Measurements from ENCODE around the gene SUGCT.
"Not testable (repeated sequence)": the region's sequence is repeated elsewhere in the genome, so short reads cannot be mapped to it uniquely, and the experiment has no call there.

Gene SUGCT

DNA sequence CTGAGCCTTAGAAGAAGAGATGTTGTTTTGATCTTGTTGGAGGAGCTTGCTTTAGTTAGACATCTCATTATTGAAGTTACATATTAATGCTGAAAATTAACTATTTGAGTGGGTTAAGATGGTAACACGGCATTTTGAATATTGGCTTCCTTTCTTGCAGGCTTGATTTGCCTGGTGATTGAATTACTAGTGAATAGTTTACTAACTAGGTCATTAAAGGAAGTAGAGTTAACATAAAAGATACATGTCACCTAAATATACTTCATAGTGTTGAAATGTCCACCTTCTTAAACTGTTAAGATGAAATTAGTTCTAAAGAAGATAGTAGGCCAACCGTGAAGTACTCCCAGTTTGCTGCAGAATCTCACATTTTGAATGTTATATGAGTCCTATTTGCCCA is 18.9 kb upstream of the SUGCT start:
- Histone ChIP-seq H3K4me2 (ENCODE audit: low read length) (no peak overlapping the region), H3K36me3 (ENCODE audit: insufficient read depth, low read length) (no peaks in the 10 kb centered on the region), H3K4me1 (ENCODE audit: control insufficient read depth, insufficient read depth, low read length) (no peaks in the 10 kb centered on the region), H3K9ac (ENCODE audit: low read depth, low read length) (no peak overlapping the region), H3K9me3 (replicated peaks; ENCODE audit: low read length) (no peaks in the 10 kb centered on the region), H3K27me3 (ENCODE audit: control insufficient read depth, insufficient read depth, low read length) (no peaks in the 10 kb centered on the region), H3K4me3 (ENCODE audit: low read length) (no peak overlapping the region)

DNA sequence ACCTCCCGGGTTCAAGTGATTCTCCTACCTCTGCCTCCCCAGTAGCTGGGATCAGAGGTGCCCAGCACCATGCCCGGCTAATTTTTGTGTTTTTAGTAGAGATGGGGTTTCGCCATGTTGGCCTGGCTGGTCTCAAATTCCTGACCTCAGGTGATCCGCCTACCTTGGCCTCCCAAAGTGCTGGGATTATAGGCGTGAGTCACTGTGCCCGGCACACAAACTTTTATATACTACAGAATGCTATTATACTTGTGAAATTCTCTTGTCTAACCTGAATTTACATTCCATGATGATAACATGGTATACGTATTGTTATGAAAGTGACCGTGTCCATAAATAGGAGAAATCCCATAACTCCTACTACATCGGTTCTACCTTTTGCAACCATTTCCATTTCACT is 17.6 kb upstream of the SUGCT start:
- not testable (repeated sequence) for H3K4me1 ChIP-seq (ENCODE audit: control insufficient read depth, insufficient read depth, low read length); H3K36me3 ChIP-seq (ENCODE audit: insufficient read depth, low read length); H3K4me3 ChIP-seq (ENCODE audit: low read length); H3K9ac ChIP-seq (ENCODE audit: low read depth, low read length); H3K9me3 ChIP-seq (replicated peaks; ENCODE audit: low read length); H3K27me3 ChIP-seq (ENCODE audit: control insufficient read depth, insufficient read depth, low read length); H3K4me2 ChIP-seq (ENCODE audit: low read length)

DNA sequence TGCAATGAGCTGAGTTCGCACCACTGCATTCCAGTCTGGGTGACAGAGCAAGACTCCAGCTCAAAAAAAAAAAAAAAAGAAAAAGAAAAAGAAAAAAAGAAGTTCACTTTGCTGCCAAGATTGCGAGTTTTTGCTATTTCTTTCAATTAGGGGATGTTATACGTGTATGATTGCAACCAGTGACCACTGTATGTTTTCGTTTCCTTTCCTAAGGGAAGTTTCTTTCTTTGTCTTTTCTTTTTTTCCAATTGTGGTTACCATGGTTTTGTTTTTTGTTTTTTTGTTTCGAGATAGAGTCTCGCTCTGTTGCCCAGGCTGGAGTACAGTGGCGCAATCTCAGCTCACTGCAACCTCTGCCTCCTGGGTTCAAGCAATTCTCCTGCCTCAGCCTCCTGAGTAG is 16.6 kb upstream of the SUGCT start:
- not testable (repeated sequence) for H3K4me2 ChIP-seq (ENCODE audit: low read length); H3K9ac ChIP-seq (ENCODE audit: low read depth, low read length); H3K9me3 ChIP-seq (replicated peaks; ENCODE audit: low read length); H3K4me1 ChIP-seq (ENCODE audit: control insufficient read depth, insufficient read depth, low read length); H3K36me3 ChIP-seq (ENCODE audit: insufficient read depth, low read length); H3K4me3 ChIP-seq (ENCODE audit: low read length); H3K27me3 ChIP-seq (ENCODE audit: control insufficient read depth, insufficient read depth, low read length)

DNA sequence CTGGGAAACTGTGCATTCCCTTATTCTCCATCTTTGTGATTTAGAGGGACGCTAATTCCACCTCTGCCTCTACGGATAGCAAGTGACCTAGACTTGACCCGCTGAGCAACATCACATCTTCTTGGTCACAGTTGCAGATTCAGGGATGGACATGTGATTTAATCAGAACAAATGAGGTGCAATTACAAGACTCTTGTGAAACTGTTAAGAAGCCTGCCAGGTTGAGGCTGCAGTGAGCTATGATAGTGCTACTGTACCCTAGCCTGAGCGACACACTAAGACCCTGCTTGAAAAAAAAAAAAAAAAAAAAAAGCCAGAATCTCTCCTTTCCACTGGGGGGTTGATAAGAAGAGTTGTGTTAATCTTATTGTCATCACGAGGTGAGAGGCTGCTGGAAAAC is 14.8 kb upstream of the SUGCT start:
- H3K4me2 ChIP-seq (ENCODE audit: low read length): no peak overlapping the region
- H3K9me3 ChIP-seq (replicated peaks; ENCODE audit: low read length): no peaks in the 10 kb centered on the region
- H3K27me3 ChIP-seq (ENCODE audit: control insufficient read depth, insufficient read depth, low read length): no peaks in the 10 kb centered on the region
- no peaks in the 10 kb centered on the region for H3K4me1 ChIP-seq (ENCODE audit: control insufficient read depth, insufficient read depth, low read length)
- H3K4me3 ChIP-seq (ENCODE audit: low read length): no peak overlapping the region
- no peaks in the 10 kb centered on the region for H3K36me3 ChIP-seq (ENCODE audit: insufficient read depth, low read length)
- no peak overlapping the region for H3K9ac ChIP-seq (ENCODE audit: low read depth, low read length)

DNA sequence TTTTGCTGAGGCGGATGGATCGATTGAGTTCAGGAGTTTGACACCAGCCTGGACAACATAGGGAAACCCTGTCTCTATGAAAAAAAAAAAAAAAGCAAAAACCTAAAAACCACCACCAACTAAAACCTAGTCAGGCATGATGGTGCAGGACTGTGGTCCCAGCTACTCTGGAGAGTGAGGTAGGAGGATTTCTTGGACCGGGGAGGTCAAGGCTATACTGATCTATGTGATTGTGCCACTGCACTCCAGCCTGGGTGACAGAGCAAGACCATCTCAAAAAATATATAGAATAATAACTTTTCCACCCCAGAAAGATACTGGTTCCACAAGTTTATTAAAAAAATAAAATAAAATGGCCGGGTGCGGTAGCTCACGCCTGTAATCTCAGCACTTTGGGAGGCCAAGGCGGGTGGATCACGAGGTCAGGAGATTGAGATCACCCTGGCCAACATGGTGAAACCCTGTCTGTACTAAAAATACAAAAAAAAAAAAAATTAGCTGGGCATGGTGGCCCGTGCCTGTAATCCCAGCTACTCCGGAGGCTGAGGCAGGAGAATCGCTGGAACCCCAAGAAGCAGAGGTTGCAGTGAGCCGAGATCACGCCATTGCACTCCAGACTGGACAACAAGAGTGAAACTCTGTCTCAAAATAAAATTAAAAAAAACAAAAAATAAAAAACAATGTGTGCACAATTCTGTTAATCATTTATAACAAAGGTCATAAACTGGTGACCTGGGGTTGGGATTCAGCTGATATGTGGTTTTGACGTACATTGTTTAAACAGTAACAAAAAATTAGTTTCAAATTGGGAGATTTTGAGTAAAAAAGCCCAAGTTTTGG is 12.5 kb upstream of the SUGCT start:
- not testable (repeated sequence) for H3K36me3 ChIP-seq (ENCODE audit: insufficient read depth, low read length); H3K4me3 ChIP-seq (ENCODE audit: low read length); H3K27me3 ChIP-seq (ENCODE audit: control insufficient read depth, insufficient read depth, low read length); H3K4me1 ChIP-seq (ENCODE audit: control insufficient read depth, insufficient read depth, low read length); H3K9ac ChIP-seq (ENCODE audit: low read depth, low read length); H3K4me2 ChIP-seq (ENCODE audit: low read length); H3K9me3 ChIP-seq (replicated peaks; ENCODE audit: low read length)

DNA sequence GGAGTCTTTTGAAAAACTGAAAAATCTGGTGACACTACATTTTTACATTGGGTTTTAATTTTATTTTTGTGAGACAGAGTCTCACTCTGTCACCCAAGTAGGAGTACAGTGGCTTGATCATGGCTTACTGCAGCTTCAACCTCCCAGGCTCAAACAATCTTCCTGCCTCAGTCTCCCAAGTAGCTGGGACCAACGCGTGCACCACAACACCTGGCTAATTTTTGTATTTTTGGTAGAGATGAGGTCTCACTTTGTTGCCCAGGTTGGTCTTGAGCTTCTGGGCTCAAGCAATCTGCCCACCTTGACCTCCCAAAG is 11.9 kb upstream of the SUGCT start:
- H3K36me3 ChIP-seq (ENCODE audit: insufficient read depth, low read length): no peaks in the 10 kb centered on the region
- no peaks in the 10 kb centered on the region for H3K27me3 ChIP-seq (ENCODE audit: control insufficient read depth, insufficient read depth, low read length)
- no peak overlapping the region for H3K9ac ChIP-seq (ENCODE audit: low read depth, low read length)
- no peaks in the 10 kb centered on the region for H3K4me1 ChIP-seq (ENCODE audit: control insufficient read depth, insufficient read depth, low read length)
- H3K4me2 ChIP-seq (ENCODE audit: low read length): no peak overlapping the region
- no peaks in the 10 kb centered on the region for H3K9me3 ChIP-seq (replicated peaks; ENCODE audit: low read length)
- no peak overlapping the region for H3K4me3 ChIP-seq (ENCODE audit: low read length)

DNA sequence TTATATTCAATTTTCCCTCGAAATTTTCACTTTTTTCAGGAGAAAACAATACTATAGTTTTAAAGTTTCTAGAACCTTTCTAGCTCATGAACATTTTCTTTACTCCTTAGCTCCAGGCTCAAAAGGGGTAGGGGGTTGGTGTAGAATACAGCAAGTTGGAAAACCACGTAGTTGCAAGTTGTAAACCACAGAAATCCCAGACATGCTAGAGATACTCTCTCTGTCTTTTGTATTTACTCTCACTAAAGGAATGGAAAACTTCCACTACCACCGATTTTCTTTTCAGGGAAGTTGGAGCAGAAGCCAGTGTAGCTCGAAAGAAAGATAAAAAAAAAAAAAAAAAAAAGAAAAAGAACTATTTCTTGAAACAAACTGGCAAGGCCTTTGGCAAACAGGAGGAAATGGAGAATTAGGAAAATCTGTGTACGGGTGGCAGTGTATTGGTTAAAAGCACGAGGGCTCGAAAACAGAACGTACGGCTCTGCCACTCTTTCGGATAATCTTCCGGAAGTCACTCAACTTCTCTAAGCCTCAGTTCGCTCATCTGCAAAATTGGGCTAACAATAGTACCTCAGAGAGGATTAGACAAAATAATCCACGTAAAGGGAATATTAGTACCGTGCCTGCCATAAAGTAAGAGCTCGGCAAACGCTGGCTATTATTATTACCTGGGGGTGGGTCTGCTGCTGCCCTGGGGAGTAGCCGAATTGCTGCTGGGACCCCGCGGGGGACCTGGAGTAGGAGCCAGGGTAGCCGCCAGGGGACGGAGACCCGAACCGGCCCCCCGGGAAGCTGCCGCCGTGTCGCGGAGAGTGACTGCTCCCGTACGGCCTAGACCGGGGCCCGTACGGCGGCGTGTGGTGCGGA is 1.0 kb upstream of the SUGCT start:
- Histone ChIP-seq H3K4me3 (ENCODE audit: low read length) (peak overlapping the region; percentile 84), H3K36me3 (ENCODE audit: insufficient read depth, low read length) (peaks cover 5% of the 10 kb centered on the region), H3K9ac (ENCODE audit: low read depth, low read length) (peak overlapping the region; percentile 99), H3K9me3 (replicated peaks; ENCODE audit: low read length) (no peaks in the 10 kb centered on the region), H3K27me3 (ENCODE audit: control insufficient read depth, insufficient read depth, low read length) (no peaks in the 10 kb centered on the region), H3K4me2 (ENCODE audit: low read length) (peak overlapping the region; percentile 96), H3K4me1 (ENCODE audit: control insufficient read depth, insufficient read depth, low read length) (peaks cover 11% of the 10 kb centered on the region)

DNA sequence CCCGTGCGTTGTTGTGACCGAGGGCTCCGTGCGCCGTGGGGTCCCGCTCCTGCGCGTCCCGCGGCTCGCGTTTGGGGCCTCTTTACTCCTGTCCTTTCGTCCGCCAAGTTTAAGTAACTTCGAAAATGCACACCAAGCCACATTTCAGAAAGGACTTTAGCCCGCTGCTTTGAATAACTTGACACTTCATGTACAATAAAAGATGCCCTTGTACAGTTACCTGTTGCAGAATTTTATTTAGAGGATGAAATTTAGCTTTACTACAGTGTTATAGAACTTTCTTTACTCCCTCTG is 459 bp downstream of the SUGCT start:
- H3K9ac ChIP-seq (ENCODE audit: low read depth, low read length): peak overlapping the region; percentile 99
- H3K4me2 ChIP-seq (ENCODE audit: low read length): peak overlapping the region; percentile 96
- H3K9me3 ChIP-seq (replicated peaks; ENCODE audit: low read length): no peaks in the 10 kb centered on the region
- peaks cover 11% of the 10 kb centered on the region for H3K4me1 ChIP-seq (ENCODE audit: control insufficient read depth, insufficient read depth, low read length)
- no peaks in the 10 kb centered on the region for H3K27me3 ChIP-seq (ENCODE audit: control insufficient read depth, insufficient read depth, low read length)
- H3K36me3 ChIP-seq (ENCODE audit: insufficient read depth, low read length): peaks cover 5% of the 10 kb centered on the region
- peak overlapping the region; percentile 84 for H3K4me3 ChIP-seq (ENCODE audit: low read length)

DNA sequence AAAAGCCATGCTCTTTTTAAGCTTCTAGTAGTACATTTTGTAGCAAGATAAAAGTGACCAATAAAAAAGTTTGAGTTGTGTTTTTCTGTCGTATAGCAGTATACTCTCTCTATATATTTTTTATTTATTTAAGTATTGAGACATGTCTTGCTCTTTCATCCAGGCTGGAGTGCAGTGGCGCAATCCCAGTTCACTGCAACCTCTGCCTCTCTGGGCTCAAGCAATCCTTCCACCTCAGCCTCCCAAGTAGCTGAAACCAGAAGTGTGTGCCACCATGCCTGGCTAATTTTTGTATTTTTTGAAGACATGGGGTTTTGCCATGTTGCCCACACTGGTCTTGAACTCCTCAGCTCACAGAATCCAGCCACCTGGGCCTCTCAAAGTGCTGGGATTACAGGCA is 2.8 kb downstream of the SUGCT start:
- Histone ChIP-seq H3K9me3 (replicated peaks; ENCODE audit: low read length) (no peaks in the 10 kb centered on the region), H3K27me3 (ENCODE audit: control insufficient read depth, insufficient read depth, low read length) (no peaks in the 10 kb centered on the region), H3K4me3 (ENCODE audit: low read length) (no peak overlapping the region)

DNA sequence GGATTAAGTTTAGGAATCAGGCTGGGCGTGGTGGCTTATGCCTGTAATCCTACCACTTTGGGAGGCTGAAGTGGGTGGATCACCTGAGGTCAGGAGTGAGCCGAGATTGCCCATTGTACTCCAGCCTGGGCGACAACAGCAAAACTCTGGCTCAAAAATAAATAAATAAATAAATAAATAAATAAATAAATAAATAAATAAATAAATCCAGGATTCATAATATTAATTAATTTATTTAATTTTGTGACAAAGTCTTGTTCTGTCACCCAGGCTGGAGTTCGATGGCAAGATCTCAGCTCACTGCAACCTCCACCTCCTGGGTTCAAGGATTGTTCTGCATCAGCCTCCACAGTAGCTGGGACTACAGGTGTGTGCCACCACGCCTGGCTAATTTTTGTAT is 4.2 kb downstream of the SUGCT start:
- no peak overlapping the region for H3K9ac ChIP-seq (ENCODE audit: low read depth, low read length)
- H3K4me3 ChIP-seq (ENCODE audit: low read length): no peak overlapping the region
- no peaks in the 10 kb centered on the region for H3K27me3 ChIP-seq (ENCODE audit: control insufficient read depth, insufficient read depth, low read length)
- no peak overlapping the region for H3K4me2 ChIP-seq (ENCODE audit: low read length)
- H3K4me1 ChIP-seq (ENCODE audit: control insufficient read depth, insufficient read depth, low read length): no peaks in the 10 kb centered on the region
- no peaks in the 10 kb centered on the region for H3K36me3 ChIP-seq (ENCODE audit: insufficient read depth, low read length)
- no peaks in the 10 kb centered on the region for H3K9me3 ChIP-seq (replicated peaks; ENCODE audit: low read length)

More for the DNA sequence above, 2.8 kb downstream of the SUGCT start:
- Histone ChIP-seq H3K36me3 (ENCODE audit: insufficient read depth, low read length) (no peaks in the 10 kb centered on the region), H3K4me1 (ENCODE audit: control insufficient read depth, insufficient read depth, low read length) (peaks cover 6% of the 10 kb centered on the region), H3K9ac (ENCODE audit: low read depth, low read length) (no peak overlapping the region), H3K4me2 (ENCODE audit: low read length) (no peak overlapping the region)

DNA sequence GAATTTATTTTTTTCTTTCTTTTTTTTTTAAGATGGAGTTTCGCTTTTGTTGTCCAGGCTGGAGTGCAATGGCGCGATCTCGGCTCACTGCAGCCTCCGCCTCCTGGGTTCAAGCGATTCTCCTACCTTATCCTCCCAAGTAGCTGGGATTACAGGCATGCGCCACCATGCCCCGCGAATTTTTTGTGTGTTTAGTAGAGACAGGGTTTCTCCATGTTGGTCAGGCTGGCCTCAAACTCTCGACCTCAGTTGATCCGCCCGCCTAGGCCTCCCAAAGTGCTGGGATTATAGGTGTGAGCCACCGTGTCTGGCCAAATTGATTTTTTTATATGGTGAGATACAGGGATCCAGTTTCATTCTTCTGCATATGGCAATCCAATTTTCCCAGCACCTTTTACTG is 5.1 kb downstream of the SUGCT start:
- H3K4me1 ChIP-seq (ENCODE audit: control insufficient read depth, insufficient read depth, low read length); H3K36me3 ChIP-seq (ENCODE audit: insufficient read depth, low read length); H3K4me2 ChIP-seq (ENCODE audit: low read length); H3K4me3 ChIP-seq (ENCODE audit: low read length); H3K9ac ChIP-seq (ENCODE audit: low read depth, low read length); H3K9me3 ChIP-seq (replicated peaks; ENCODE audit: low read length); H3K27me3 ChIP-seq (ENCODE audit: control insufficient read depth, insufficient read depth, low read length): not testable (repeated sequence)

DNA sequence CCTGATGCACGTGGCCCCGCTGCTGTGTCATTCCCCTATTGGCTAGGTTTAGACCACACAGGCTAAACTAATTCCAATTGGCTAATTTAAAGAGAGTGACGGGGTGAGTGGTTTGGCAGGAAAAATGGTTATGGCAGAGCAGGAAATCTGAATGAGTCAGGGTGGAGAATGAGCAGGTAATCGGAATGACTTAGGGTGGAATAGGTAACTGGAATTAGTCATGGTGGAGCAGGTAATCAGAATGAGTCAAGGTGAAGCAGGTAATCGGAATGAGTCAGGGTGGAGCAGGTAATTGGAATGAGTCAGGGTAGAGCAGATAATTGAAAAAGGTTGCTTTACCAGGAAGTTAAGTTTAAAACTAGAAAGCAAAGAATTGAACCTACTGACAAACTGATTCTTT is 7.1 kb downstream of the SUGCT start:
- H3K4me2 ChIP-seq (ENCODE audit: low read length); H3K4me3 ChIP-seq (ENCODE audit: low read length); H3K36me3 ChIP-seq (ENCODE audit: insufficient read depth, low read length); H3K27me3 ChIP-seq (ENCODE audit: control insufficient read depth, insufficient read depth, low read length); H3K9me3 ChIP-seq (replicated peaks; ENCODE audit: low read length); H3K4me1 ChIP-seq (ENCODE audit: control insufficient read depth, insufficient read depth, low read length); H3K9ac ChIP-seq (ENCODE audit: low read depth, low read length): not testable (repeated sequence)

Data from skeletal muscle satellite cell (primary cell).